ENCODE results near the gene CDKN2D. TPM values are rescaled to one million over a fixed set of nuclear protein-coding genes. Genes with fewer than 3 reads are reported as not detected.

Gene CDKN2D
- 7.1 and 19.3 TPM in 2 replicates for total RNA-seq

GRCh38 chr19:10568826-10569651 lies at the start of gene CDKN2D:
TSS of gene CDKN2D (minus strand) at chr19:10568979. CDS start at chr19:10568653, 326 bp downstream.

GRCh38 chr19:10587022-10587838 lies 18.5 kb upstream of the CDKN2D start, which contains the start of gene AP1M2:
TSS of gene AP1M2 (minus strand) at chr19:10587312. CDS start at chr19:10587231, 81 bp downstream.

GRCh38 chr19:10565567-10566407 lies 3.0 kb downstream of the CDKN2D start, which contains the start of gene KRI1:
TSS of gene KRI1 (minus strand) at chr19:10566010. CDS start at chr19:10565999, 11 bp downstream.

GRCh38 chr19:10543420-10544241 lies 25.1 kb downstream of the CDKN2D start, which contains the start of gene ATG4D:
TSS of gene ATG4D (plus strand) at chr19:10543904. CDS start at chr19:10544091, 187 bp downstream.

DNA sequence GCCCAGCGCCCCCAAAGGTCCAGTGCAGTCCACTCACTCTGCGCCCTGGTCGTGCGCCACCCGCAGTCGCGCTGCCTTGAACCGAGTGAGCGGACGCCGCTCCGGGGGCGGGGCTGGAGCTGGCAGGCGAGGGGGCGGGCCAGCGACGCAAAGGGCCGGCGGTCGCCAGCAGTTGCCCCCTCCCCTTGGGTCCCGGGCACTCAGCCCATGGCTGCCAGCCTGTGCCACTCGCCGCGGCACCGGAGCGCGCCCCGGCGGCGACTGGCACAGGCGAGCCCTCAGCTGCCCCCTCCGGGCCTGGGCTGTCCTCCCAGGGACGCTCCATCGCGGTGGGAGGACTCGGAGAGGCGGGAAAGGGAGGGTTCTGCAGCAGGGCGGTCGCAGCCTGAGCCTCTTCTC lies 51.4 kb downstream of the CDKN2D start, which contains the start of gene S1PR5:
Gene S1PR5 (minus strand): TSS at position 87 of the 399 bp plus-strand sequence. CDS start 2,436 bp downstream, outside the sequence.

Other genes with a start within 250 kb of the CDKN2D start
- gene RAVER1, start 235.4 kb downstream of the CDKN2D start, total RNA-seq = 16.1 and 17.5 TPM in 2 replicates
- gene ICAM3, start 229.4 kb downstream of the CDKN2D start, total RNA-seq = 5.1 and 9.6 TPM in 2 replicates
- gene TYK2, start 188.4 kb downstream of the CDKN2D start, total RNA-seq = 80.7 and 101 TPM in 2 replicates
- 214 and 295 TPM in 2 replicates for gene CDC37, start 165.4 kb downstream of the CDKN2D start, total RNA-seq
- gene PDE4A, start 148.4 kb downstream of the CDKN2D start, total RNA-seq = 3.7 and 5.6 TPM in 2 replicates
- 77.9 and 93.1 TPM in 2 replicates for gene KEAP1, start 65.6 kb downstream of the CDKN2D start, total RNA-seq
- 0.12 and 0.44 TPM in 2 replicates for gene S1PR5, start 51.5 kb downstream of the CDKN2D start, total RNA-seq
- 13.5 and 16.7 TPM in 2 replicates for gene ATG4D, start 25.1 kb downstream of the CDKN2D start, total RNA-seq
- gene KRI1, start 3.0 kb downstream of the CDKN2D start, total RNA-seq = 9.7 and 10.5 TPM in 2 replicates
- gene AP1M2, start 18.3 kb upstream of the CDKN2D start, total RNA-seq = 0.77 and 0.87 TPM in 2 replicates
- 30.7 and 55.0 TPM in 2 replicates for gene SLC44A2, start 56.6 kb upstream of the CDKN2D start, total RNA-seq
- 111 and 172 TPM in 2 replicates for gene ILF3, start 85.4 kb upstream of the CDKN2D start, total RNA-seq
- 32.9 and 34.4 TPM in 2 replicates for gene QTRT1, start 132.5 kb upstream of the CDKN2D start, total RNA-seq
- gene DNM2, start 149.1 kb upstream of the CDKN2D start, total RNA-seq = 92.7 and 108 TPM in 2 replicates